Ishikawa (cell line): ENCODE results near the gene DENR.

ENCODE experiments used
- CEBPB ChIP-seq: IDR thresholded peaks from 2 replicates; pipeline ENCODE4 v1.6.1; 2012
- EGR1 ChIP-seq: IDR thresholded peaks from 2 replicates; pipeline ENCODE4 v1.6.1; 2012
- EP300 ChIP-seq: IDR thresholded peaks from 2 replicates; pipeline ENCODE4 v1.6.1; 2012; ENCODE audit warnings: borderline replicate concordance
- RAD21 ChIP-seq: IDR thresholded peaks from 2 replicates; pipeline ENCODE4 v1.6.1; 2012; ENCODE audit warnings: low read depth
- TAF1 ChIP-seq: IDR thresholded peaks from 2 replicates; pipeline ENCODE4 v1.6.1; 2012; ENCODE audit warnings: low read depth, mild to moderate bottlenecking
- TCF12 ChIP-seq: IDR thresholded peaks from 2 replicates; pipeline ENCODE4 v1.6.1; 2012; ENCODE audit warnings: low read depth
- TEAD4 ChIP-seq: IDR thresholded peaks from 2 replicates; pipeline ENCODE4 v1.6.1; 2012
- YY1 ChIP-seq: IDR thresholded peaks from 2 replicates; pipeline ENCODE4 v1.6.1; 2012; ENCODE audit warnings: low read depth
- ZBTB7A ChIP-seq: IDR thresholded peaks from 2 replicates; pipeline ENCODE4 v1.6.1; 2012; ENCODE audit warnings: low read depth
- TF ChIP-seq, protein P1 (sequence below): IDR thresholded peaks from 2 replicates; pipeline ENCODE4 v1.6.1; 2012
- TF ChIP-seq, protein P2 (sequence below): IDR thresholded peaks from 2 replicates; pipeline ENCODE4 v1.6.1; 2012; ENCODE audit warnings: low read depth, mild to moderate bottlenecking
- TF ChIP-seq, protein P3 (sequence below): IDR thresholded peaks from 2 replicates; pipeline ENCODE4 v1.6.1; 2012

DNA sequence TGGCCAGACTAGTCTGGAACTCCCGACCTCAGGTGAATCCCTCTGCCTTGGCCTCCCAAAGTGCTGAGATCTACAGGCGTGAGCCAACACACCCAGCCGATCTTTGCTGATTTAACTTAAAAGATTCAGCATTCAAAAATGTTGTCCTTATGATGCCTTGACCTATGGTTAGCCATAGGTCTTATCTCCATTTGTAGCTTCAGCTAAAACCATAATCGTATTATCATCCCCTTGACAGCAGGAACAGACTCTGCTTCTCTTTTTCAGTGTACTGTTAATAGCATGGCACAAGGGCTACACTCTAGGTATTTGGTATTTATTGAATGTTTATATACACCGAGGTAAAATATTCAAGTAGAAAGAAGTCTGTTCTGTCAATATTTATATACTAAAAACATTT lies 37.0 kb downstream of the DENR start:
- TF ChIP-seq ZBTB7A (no peak), YY1 (no peak), EP300 (no peak), RAD21 (no peak), TCF12 (no peak), TAF1 (no peak), EGR1 (no peak), TEAD4 (no peak), CEBPB (no peak)
- TF ChIP-seq, protein P1, sequence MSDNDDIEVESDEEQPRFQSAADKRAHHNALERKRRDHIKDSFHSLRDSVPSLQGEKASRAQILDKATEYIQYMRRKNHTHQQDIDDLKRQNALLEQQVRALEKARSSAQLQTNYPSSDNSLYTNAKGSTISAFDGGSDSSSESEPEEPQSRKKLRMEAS: no peak
- TF ChIP-seq, protein P2, sequence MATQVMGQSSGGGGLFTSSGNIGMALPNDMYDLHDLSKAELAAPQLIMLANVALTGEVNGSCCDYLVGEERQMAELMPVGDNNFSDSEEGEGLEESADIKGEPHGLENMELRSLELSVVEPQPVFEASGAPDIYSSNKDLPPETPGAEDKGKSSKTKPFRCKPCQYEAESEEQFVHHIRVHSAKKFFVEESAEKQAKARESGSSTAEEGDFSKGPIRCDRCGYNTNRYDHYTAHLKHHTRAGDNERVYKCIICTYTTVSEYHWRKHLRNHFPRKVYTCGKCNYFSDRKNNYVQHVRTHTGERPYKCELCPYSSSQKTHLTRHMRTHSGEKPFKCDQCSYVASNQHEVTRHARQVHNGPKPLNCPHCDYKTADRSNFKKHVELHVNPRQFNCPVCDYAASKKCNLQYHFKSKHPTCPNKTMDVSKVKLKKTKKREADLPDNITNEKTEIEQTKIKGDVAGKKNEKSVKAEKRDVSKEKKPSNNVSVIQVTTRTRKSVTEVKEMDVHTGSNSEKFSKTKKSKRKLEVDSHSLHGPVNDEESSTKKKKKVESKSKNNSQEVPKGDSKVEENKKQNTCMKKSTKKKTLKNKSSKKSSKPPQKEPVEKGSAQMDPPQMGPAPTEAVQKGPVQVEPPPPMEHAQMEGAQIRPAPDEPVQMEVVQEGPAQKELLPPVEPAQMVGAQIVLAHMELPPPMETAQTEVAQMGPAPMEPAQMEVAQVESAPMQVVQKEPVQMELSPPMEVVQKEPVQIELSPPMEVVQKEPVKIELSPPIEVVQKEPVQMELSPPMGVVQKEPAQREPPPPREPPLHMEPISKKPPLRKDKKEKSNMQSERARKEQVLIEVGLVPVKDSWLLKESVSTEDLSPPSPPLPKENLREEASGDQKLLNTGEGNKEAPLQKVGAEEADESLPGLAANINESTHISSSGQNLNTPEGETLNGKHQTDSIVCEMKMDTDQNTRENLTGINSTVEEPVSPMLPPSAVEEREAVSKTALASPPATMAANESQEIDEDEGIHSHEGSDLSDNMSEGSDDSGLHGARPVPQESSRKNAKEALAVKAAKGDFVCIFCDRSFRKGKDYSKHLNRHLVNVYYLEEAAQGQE: no peak
- TF ChIP-seq, protein P3, sequence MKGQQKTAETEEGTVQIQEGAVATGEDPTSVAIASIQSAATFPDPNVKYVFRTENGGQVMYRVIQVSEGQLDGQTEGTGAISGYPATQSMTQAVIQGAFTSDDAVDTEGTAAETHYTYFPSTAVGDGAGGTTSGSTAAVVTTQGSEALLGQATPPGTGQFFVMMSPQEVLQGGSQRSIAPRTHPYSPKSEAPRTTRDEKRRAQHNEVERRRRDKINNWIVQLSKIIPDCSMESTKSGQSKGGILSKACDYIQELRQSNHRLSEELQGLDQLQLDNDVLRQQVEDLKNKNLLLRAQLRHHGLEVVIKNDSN: no peak
